ENCODE data around the gene IRF9. TPM values are rescaled to one million over a fixed set of nuclear protein-coding genes. Genes with fewer than 3 reads are reported as not detected.

The IRF9 gene
- total RNA-seq, 1 experiment from 2014 or later: 15.6 TPM

GRCh38 chr14:24156840-24157239 is 4.2 kb upstream of the IRF9 start:
- TF ChIP-seq TP53 (CRISPR knock-in tag; IDR thresholded peaks at IDR 0.05) (no peak), EMX1 (CRISPR knock-in tag; IDR thresholded peaks at IDR 0.05) (no peak), ZNF281 (CRISPR knock-in tag; IDR thresholded peaks at IDR 0.05) (no peak), ARID4B (CRISPR knock-in tag; IDR thresholded peaks at IDR 0.05; ENCODE audit: borderline replicate concordance) (no peak), CTCF (IDR thresholded peaks at IDR 0.05) (no peak), ZNF512 (CRISPR knock-in tag; IDR thresholded peaks at IDR 0.05; ENCODE audit: borderline replicate concordance) (no peak), MAX (CRISPR knock-in tag; IDR thresholded peaks at IDR 0.05) (no peak), TEAD4 (CRISPR knock-in tag; IDR thresholded peaks at IDR 0.05) (no peak), CDX4 (CRISPR knock-in tag; IDR thresholded peaks at IDR 0.05; ENCODE audit: borderline replicate concordance) (no peak), NR2C2 (CRISPR knock-in tag; IDR thresholded peaks at IDR 0.05) (no peak), JUN (CRISPR knock-in tag; IDR thresholded peaks at IDR 0.05) (no peak), USF2 (CRISPR knock-in tag; IDR thresholded peaks at IDR 0.05) (no peak), ZNF317 (CRISPR knock-in tag; IDR thresholded peaks at IDR 0.05; ENCODE audit: borderline replicate concordance, low read depth) (no peak)
- Mint-ChIP-seq H3K36me3 (peaks cover 52% of the 10 kb centered on the region), H3K9me3 (no peaks in the 10 kb centered on the region), H3K27ac (no peak overlapping the region), H3K4me1 (peaks cover 11% of the 10 kb centered on the region), H3K27me3 (ENCODE audit: low read depth) (no peaks in the 10 kb centered on the region), H3K4me3 (no peak overlapping the region)
- ATAC-seq (no peak), DNase-seq (ENCODE audit: low spot score) (no peak)
- ChIA-PET POLR2A (no interaction called here), CTCF (no interaction called here)

All from WTC11 (cell line).